SK-N-SH (cell line): ENCODE data around the gene RFPL1. TPM values are rescaled to one million over a fixed set of nuclear protein-coding genes. Genes with fewer than 3 reads are reported as not detected.
"Not testable (repeated sequence)": the region's sequence is repeated elsewhere in the genome, so short reads cannot be mapped to it uniquely, and the experiment has no call there.

ENCODE experiments used
- CTCF ChIA-PET: fragments of 300-600, 350-600 bp; formaldehyde crosslinking; extraction: SDS; loops from one replicate; lab custom pipeline; 2021; lab: Yijun Ruan, JAX
- POLR2A ChIA-PET: fragments of 350-600 bp; sonication (Branson Sonifier 250); formaldehyde crosslinking; extraction: SDS; loops from one replicate; lab custom pipeline; 2020; ENCODE audit warnings: antibody characterized with exemption, inconsistent platforms; lab: Yijun Ruan, JAX
- DNase-seq: peaks from one replicate; pipeline ENCODE4 v3.0.0; 2012
- H2AFZ ChIP-seq: fragments of 200-600 bp; sonication (generic); 2 replicates; pipeline ENCODE4 v1.8.1; 2016; ENCODE audit warnings: antibody characterized with exemption, mild to moderate bottlenecking, low read depth
- H3F3A ChIP-seq: fragments of 200-600 bp; sonication (generic); replicated peaks from 2 replicates; pipeline ENCODE3; 2016; ENCODE audit warnings: antibody characterized with exemption, mild to moderate bottlenecking; ENCODE audit not compliant: insufficient read depth
- H3K27ac ChIP-seq, 2 experiments: fragments of 200-500 bp in 1 of 2; fragments of 200-600 bp in 1 of 2; sonication (Bioruptor generic) in 1 of 2; sonication (generic), shearing (Covaris generic) in 1 of 2; 2 replicates each; pipeline versions ENCODE4 v1.5.1 to v1.6.1; 2014 to 2016; ENCODE audit warnings: low read depth in 2 of 2, inconsistent platforms in 1 of 2, low read length in 1 of 2, mild to moderate bottlenecking in 1 of 2, mixed read lengths in 1 of 2
- H3K27me3 ChIP-seq: fragments of 200-600 bp; sonication (generic), shearing (Covaris generic); 2 replicates; pipeline ENCODE4 v1.6.1; 2016; ENCODE audit warnings: mixed run types; ENCODE audit not compliant: insufficient read depth
- H3K36me3 ChIP-seq, 2 experiments: fragments of 200-500 bp in 1 of 2; fragments of 200-600 bp in 1 of 2; sonication (Bioruptor generic) in 1 of 2; sonication (generic) in 1 of 2; replicated peaks in 1 of 2; 2 replicates each; pipeline versions ENCODE3 to v1.5.1; 2014 to 2016; ENCODE audit warnings: low read length in 1 of 2, mild to moderate bottlenecking in 1 of 2; ENCODE audit not compliant: insufficient read depth in 2 of 2, control insufficient read depth in 1 of 2
- H3K4me1 ChIP-seq, 2 experiments: fragments of 200-500 bp in 1 of 2; fragments of 200-600 bp in 1 of 2; sonication (Bioruptor generic) in 1 of 2; sonication (generic), shearing (Covaris generic) in 1 of 2; 2 replicates each; pipeline versions ENCODE4 v1.5.1 to v1.6.1; 2014 to 2016; ENCODE audit warnings: low read depth in 1 of 2, low read length in 1 of 2, mixed run types in 1 of 2; ENCODE audit not compliant: insufficient read depth in 2 of 2, control insufficient read depth in 1 of 2
- H3K4me2 ChIP-seq: fragments of 200-600 bp; sonication (generic), shearing (Covaris generic); 2 replicates; pipeline ENCODE4 v1.6.1; 2017; ENCODE audit warnings: mixed run types
- H3K4me3 ChIP-seq, 2 experiments: fragments of 200-500 bp in 1 of 2; fragments of 200-600 bp in 1 of 2; sonication (Bioruptor generic) in 1 of 2; sonication (generic), shearing (Covaris generic) in 1 of 2; 2 replicates each; pipeline versions ENCODE4 v1.5.1 to v1.8.1; 2014 to 2016; ENCODE audit warnings: low read depth in 2 of 2, inconsistent platforms in 1 of 2, low read length in 1 of 2, mild to moderate bottlenecking in 1 of 2, mixed read lengths in 1 of 2, moderate library complexity in 1 of 2
- H3K79me2 ChIP-seq: fragments of 200-600 bp; sonication (generic); 2 replicates; pipeline ENCODE4 v1.8.1; 2017; ENCODE audit warnings: mild to moderate bottlenecking; ENCODE audit not compliant: insufficient read depth
- H3K9ac ChIP-seq: fragments of 200-600 bp; sonication (generic); 2 replicates; pipeline ENCODE4 v1.6.1; 2017; ENCODE audit warnings: mixed run types
- H3K9me2 ChIP-seq: fragments of 200-600 bp; sonication (generic); 2 replicates; pipeline ENCODE4 v1.6.1; 2017; ENCODE audit warnings: mixed run types
- H3K9me3 ChIP-seq: fragments of 200-600 bp; sonication (generic); 2 replicates; pipeline ENCODE4 v1.6.1; 2017; ENCODE audit warnings: mixed run types, mild to moderate bottlenecking, moderate library complexity
- H4K20me1 ChIP-seq: fragments of 200-600 bp; sonication (generic); 2 replicates; pipeline ENCODE4 v1.6.1; 2017; ENCODE audit warnings: mild to moderate bottlenecking, mixed run types; ENCODE audit not compliant: insufficient read depth
- FOXJ3 ChIP-seq: sonication (generic); formaldehyde crosslinking; IDR thresholded peaks from 2 replicates; pipeline ENCODE4 v1.5.1; 2020; ENCODE audit warnings: mild to moderate bottlenecking, missing genetic modification reagents
- FOXM1 ChIP-seq: IDR thresholded peaks from 2 replicates; pipeline ENCODE4 v1.4.0; 2012; ENCODE audit warnings: low read depth, mild to moderate bottlenecking
- TEAD4 ChIP-seq: IDR thresholded peaks from 2 replicates; pipeline ENCODE4 v1.4.0; 2012; ENCODE audit warnings: mild to moderate bottlenecking, borderline replicate concordance; ENCODE audit not compliant: insufficient read depth
- WGBS: methylation state at CpG from one replicate; pipeline ENCODE4 v1.1.6; 2017; ENCODE audit warnings: low lambda C conversion rate; 5-methylcytosine and 5-hydroxymethylcytosine counted together
- polyA plus RNA-seq, 3 experiments: library from polyadenylated mRNA; depleted of rRNA; stranded (reverse); fragments of >200 nt; gene quantifications; 2 replicates each; pipeline ENCODE4 v1.2.3, GENCODE V29; 2012
- TF ChIP-seq, protein P1 (sequence below): fragments of 200-600 bp; sonication (generic); IDR thresholded peaks from 2 replicates; pipeline ENCODE4 v1.6.1; 2017; ENCODE audit warnings: antibody characterized with exemption, mild to moderate bottlenecking, moderate library complexity

RFPL1 gene
- polyA plus RNA-seq, 1 of the 3 experiments (the other 2 are of a cell fraction) = not detected

DNA sequence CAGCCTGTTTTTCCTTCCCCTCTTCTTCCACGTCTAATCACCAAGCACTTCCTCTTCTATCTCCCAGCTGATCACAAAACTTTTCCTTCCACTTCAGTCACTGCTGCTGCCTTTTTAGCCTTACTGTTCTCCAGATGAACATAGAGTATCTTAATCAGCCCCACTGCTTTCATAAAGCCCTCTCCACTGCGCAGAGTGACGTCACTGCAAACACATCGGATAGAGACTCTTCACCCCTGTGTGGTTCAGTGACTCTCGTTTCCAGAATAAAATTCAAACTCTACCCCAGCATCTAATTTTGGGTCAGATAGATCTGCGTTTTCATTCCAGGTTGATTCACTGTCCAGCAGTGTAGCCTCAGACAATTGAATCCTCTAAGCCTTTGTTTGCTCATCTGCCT is 36.8 kb upstream of the RFPL1 start:
- H3K4me3 ChIP-seq, H2AFZ ChIP-seq, H3F3A ChIP-seq, H3K4me2 ChIP-seq, H3K27ac ChIP-seq, H3K9ac ChIP-seq, H3K36me3 ChIP-seq, CTCF ChIA-PET, H4K20me1 ChIP-seq, H3K9me2 ChIP-seq, H3K27me3 ChIP-seq, POLR2A ChIA-PET, H3K9me3 ChIP-seq, H3K4me1 ChIP-seq, DNase-seq, H3K79me2 ChIP-seq: not testable (repeated sequence)
- 77% methylated on average over 6 of the region's 6 CpGs for WGBS

DNA sequence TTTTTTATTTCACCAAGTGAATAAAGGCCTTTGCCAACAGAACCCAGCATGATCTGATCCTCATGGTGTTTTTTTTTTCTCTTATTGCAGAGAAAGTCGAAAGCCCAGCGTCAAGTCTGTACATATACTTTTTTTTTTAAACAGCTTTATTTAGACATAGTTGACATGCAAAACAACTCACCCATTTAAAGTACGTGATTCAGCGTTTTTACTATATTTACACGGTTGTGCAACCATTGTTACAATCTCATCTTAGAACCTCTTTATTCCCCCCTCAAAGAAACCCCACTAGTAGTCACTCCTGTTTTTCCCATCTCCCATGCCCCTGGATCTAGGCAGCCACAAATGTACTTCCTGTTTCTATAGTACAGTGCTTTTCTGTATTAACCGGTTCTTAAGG is 29.4 kb upstream of the RFPL1 start:
- no peaks in the 10 kb centered on the region for H3K4me1 ChIP-seq
- no peaks in the 10 kb centered on the region for H3F3A ChIP-seq
- TF ChIP-seq FOXJ3 (no peak), TEAD4 (no peak), FOXM1 (no peak)
- POLR2A ChIA-PET = no interaction called here
- no peak overlapping the region for H3K4me3 ChIP-seq
- no peak overlapping the region for H2AFZ ChIP-seq
- H3K27me3 ChIP-seq = no peaks in the 10 kb centered on the region; the same call in 1 of the 2 replicates
- H3K36me3 ChIP-seq = no peaks in the 10 kb centered on the region
- 78% methylated on average over 6 of the region's 6 CpGs for WGBS
- no peaks in the 10 kb centered on the region for H3K9me2 ChIP-seq
- no peaks in the 10 kb centered on the region for H3K9me3 ChIP-seq
- CTCF ChIA-PET = no interaction called here
- H3K27ac ChIP-seq = no peak overlapping the region
- no peaks in the 10 kb centered on the region for H3K79me2 ChIP-seq
- no peaks in the 10 kb centered on the region for H4K20me1 ChIP-seq
- no peak overlapping the region for H3K4me2 ChIP-seq
- H3K9ac ChIP-seq = no peak overlapping the region
- no peak for DNase-seq

DNA sequence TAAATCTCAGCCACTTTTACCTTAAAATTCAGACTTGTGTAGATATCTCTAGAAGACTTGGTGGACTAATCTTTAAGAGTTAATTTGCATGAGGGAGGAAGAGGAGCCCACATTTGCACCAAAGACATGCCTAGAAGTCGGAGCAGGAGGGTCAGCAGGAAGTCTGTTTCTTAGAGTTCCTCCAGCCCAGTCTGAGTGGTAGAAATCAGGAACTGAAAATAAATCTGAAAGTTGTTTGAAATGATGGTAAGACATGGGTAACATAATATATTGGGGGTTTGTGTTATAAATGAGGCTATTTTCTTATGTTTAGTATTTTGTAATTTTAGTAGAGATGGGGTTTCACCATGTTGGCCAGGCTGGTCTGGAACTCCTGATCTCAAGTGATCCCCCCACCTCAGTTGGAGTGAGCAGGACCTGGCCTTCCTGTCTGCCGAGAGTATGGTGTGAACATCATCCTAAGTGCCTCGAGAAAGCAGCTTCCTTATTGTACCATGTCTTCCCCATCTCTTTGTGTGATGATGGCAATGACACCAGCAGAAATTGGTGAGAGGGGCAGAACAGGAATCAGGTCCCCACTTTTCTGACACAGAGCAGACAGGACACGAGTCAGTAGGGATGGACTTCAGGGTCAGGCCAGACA is 26.7 kb upstream of the RFPL1 start:
- H3K27ac ChIP-seq, H3K9me2 ChIP-seq, H2AFZ ChIP-seq, H3K4me3 ChIP-seq, H3K4me2 ChIP-seq, H3K27me3 ChIP-seq, H3K79me2 ChIP-seq, DNase-seq, H3K36me3 ChIP-seq, POLR2A ChIA-PET, H4K20me1 ChIP-seq, H3F3A ChIP-seq, H3K9me3 ChIP-seq, H3K4me1 ChIP-seq, CTCF ChIA-PET, H3K9ac ChIP-seq: not testable (repeated sequence)
- WGBS = 76% methylated on average over 3 of the region's 4 CpGs

DNA sequence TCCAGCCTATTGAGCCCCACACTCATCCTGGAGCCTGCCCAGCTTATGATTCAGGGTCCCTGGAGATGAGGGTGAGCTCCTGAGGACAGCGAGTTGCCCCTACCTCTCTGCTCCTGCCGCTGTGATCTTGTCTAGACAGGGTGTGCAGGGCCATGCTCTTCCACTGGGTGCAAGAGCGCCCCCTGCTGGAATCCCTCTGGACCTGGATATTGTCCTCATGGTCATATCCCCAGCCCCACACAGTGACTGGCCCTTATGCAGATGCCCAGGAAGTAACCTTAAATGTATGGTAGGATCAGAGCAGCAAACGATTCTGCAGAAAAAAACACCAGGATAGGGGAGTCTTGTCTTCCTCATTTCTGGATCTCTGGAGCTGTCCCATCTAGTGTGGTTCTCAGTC is 25.6 kb upstream of the RFPL1 start:
- H3K79me2 ChIP-seq, H3K4me2 ChIP-seq, H3K4me1 ChIP-seq, DNase-seq, H2AFZ ChIP-seq, H3K4me3 ChIP-seq, POLR2A ChIA-PET, H3K9me2 ChIP-seq, H3K27ac ChIP-seq, H3F3A ChIP-seq, H3K9ac ChIP-seq, H3K9me3 ChIP-seq, H4K20me1 ChIP-seq, H3K27me3 ChIP-seq, H3K36me3 ChIP-seq: not testable (repeated sequence)
- TF ChIP-seq, protein P1, sequence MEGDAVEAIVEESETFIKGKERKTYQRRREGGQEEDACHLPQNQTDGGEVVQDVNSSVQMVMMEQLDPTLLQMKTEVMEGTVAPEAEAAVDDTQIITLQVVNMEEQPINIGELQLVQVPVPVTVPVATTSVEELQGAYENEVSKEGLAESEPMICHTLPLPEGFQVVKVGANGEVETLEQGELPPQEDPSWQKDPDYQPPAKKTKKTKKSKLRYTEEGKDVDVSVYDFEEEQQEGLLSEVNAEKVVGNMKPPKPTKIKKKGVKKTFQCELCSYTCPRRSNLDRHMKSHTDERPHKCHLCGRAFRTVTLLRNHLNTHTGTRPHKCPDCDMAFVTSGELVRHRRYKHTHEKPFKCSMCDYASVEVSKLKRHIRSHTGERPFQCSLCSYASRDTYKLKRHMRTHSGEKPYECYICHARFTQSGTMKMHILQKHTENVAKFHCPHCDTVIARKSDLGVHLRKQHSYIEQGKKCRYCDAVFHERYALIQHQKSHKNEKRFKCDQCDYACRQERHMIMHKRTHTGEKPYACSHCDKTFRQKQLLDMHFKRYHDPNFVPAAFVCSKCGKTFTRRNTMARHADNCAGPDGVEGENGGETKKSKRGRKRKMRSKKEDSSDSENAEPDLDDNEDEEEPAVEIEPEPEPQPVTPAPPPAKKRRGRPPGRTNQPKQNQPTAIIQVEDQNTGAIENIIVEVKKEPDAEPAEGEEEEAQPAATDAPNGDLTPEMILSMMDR = peak; percentile 50
- CTCF ChIA-PET = interaction anchor here (0.8 kb wide), 1 partner anchor 212 kb away, joined by 3 read pairs; no protein-coding TSS in a partner anchor
- 0% methylated on average over 1 of the region's 4 CpGs for WGBS

DNA sequence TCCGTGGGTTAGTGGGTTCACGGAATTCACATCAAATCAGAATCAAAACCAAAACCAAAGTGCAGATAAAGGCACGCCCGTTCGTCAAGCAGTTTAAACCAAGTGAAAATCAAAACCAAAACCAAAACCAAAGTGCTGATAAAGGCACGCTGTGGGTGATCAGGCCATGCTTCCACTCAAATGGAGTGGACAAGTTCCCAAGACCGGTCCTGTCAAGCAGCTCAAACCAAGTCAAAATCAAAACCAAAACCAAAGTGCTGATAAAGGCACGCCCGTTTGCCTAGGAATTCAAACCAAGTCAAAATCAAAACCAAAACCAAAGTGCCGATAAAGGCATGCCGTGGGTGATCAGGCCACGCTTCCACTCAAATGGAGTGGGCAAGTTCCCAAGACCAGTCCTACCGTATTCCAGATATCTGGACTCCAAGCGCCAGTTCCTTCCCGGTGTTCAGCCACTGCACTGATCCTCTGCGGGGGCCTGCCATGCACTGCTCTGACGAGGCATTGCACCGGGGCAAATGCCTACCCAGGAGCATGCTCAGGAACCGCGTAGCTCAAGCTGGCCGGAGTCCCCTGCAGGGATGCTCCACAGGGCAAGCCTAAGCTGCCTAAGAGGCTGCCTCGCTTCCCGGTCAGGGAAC is 23.3 kb upstream of the RFPL1 start:
- H4K20me1 ChIP-seq, H2AFZ ChIP-seq, H3F3A ChIP-seq, H3K9me2 ChIP-seq, H3K9me3 ChIP-seq, H3K79me2 ChIP-seq, H3K4me2 ChIP-seq, H3K27ac ChIP-seq, POLR2A ChIA-PET, DNase-seq, H3K4me3 ChIP-seq, H3K27me3 ChIP-seq, H3K9ac ChIP-seq, H3K36me3 ChIP-seq, H3K4me1 ChIP-seq: not testable (repeated sequence)
- CTCF ChIA-PET = interaction anchor here (0.8 kb wide), 1 partner anchor 33 kb away, joined by 3 read pairs; no protein-coding TSS in a partner anchor
- 71% methylated on average over 14 of the region's 23 CpGs for WGBS
